ENCODE measurements around the gene CEP72. TPM values are rescaled to one million over a fixed set of nuclear protein-coding genes. Genes with fewer than 3 reads are reported as not detected.

CEP72 gene
- total RNA-seq, 6 experiments from 2014 or later, result 2.9 to 5.0 (median 4.0) TPM

GRCh38 chr5:619444-619843 lies 7.3 kb downstream of the CEP72 start:
- TF ChIP-seq CTCF (IDR thresholded peaks at IDR 0.05), result no peak
- peaks cover 29% of the 10 kb centered on the region for H3K36me3 Mint-ChIP-seq (ENCODE audit: low read depth)
- no peaks in the 10 kb centered on the region for H3K27me3 Mint-ChIP-seq (ENCODE audit: insufficient read depth)
- peaks cover 6% of the 10 kb centered on the region; the same call in 1 of the 2 replicates for H3K9me3 Mint-ChIP-seq
- H3K4me3 Mint-ChIP-seq, result no peak overlapping the region
- H3K27ac Mint-ChIP-seq, result no peak overlapping the region
- peaks cover 18% of the 10 kb centered on the region for H3K4me1 Mint-ChIP-seq (ENCODE audit: low read depth)
- DNase-seq, result no peak

GRCh38 chr5:620152-620551 lies 8.0 kb downstream of the CEP72 start:
- H3K9me3 Mint-ChIP-seq, result peaks cover 6% of the 10 kb centered on the region; the same call in 1 of the 2 replicates
- H3K27ac Mint-ChIP-seq, result no peak overlapping the region
- no peaks in the 10 kb centered on the region for H3K27me3 Mint-ChIP-seq (ENCODE audit: insufficient read depth)
- peaks cover 26% of the 10 kb centered on the region for H3K36me3 Mint-ChIP-seq (ENCODE audit: low read depth)
- no peak for TF ChIP-seq CTCF (IDR thresholded peaks at IDR 0.05)
- no peak overlapping the region for H3K4me3 Mint-ChIP-seq
- no peak for DNase-seq
- H3K4me1 Mint-ChIP-seq (ENCODE audit: low read depth), result peaks cover 13% of the 10 kb centered on the region; the same call in 1 of the 2 replicates

- Mint-ChIP-seq H3K27me3 (ENCODE audit: insufficient read depth) (no peaks in the 10 kb centered on the region), H3K36me3 (ENCODE audit: low read depth) (peaks cover 26% of the 10 kb centered on the region), H3K4me3 (no peak overlapping the region), H3K9me3 (peaks cover 1% of the 10 kb centered on the region; the same call in 1 of the 2 replicates), H3K4me1 (ENCODE audit: low read depth) (peaks cover 9% of the 10 kb centered on the region; the same call in 1 of the 2 replicates), H3K27ac (no peak overlapping the region)
- no peak for TF ChIP-seq CTCF (IDR thresholded peaks at IDR 0.05)
- DNase-seq, result no peak
These were observed 8.5 kb downstream of the CEP72 start for GRCh38 chr5:620586-621180.

- no peak overlapping the region for H3K27ac Mint-ChIP-seq
- no peaks in the 10 kb centered on the region for H3K9me3 Mint-ChIP-seq
- H3K4me3 Mint-ChIP-seq, result no peak overlapping the region
- H3K27me3 Mint-ChIP-seq (ENCODE audit: insufficient read depth), result no peaks in the 10 kb centered on the region
- no peak for TF ChIP-seq CTCF (IDR thresholded peaks at IDR 0.05)
- DNase-seq, result no peak
- H3K4me1 Mint-ChIP-seq (ENCODE audit: low read depth), result peaks cover 3% of the 10 kb centered on the region; the same call in 1 of the 2 replicates
- H3K36me3 Mint-ChIP-seq (ENCODE audit: low read depth), result peaks cover 22% of the 10 kb centered on the region; the same call in 1 of the 2 replicates
These were observed 9.2 kb downstream of the CEP72 start for GRCh38 chr5:621341-621761.

GRCh38 chr5:622359-622758 lies 10.2 kb downstream of the CEP72 start:
- Mint-ChIP-seq H3K9me3 (no peaks in the 10 kb centered on the region), H3K36me3 (ENCODE audit: low read depth) (peaks cover 19% of the 10 kb centered on the region; the same call in 1 of the 2 replicates), H3K4me1 (ENCODE audit: low read depth) (no peaks in the 10 kb centered on the region), H3K27ac (no peak overlapping the region), H3K27me3 (ENCODE audit: insufficient read depth) (no peaks in the 10 kb centered on the region), H3K4me3 (no peak overlapping the region)
- TF ChIP-seq CTCF (IDR thresholded peaks at IDR 0.05), result no peak
- DNase-seq, result no peak

Data from HFFc6 (cell line).